ENCODE data around the gene TFPI. TPM values are rescaled to one million over a fixed set of nuclear protein-coding genes. Genes with fewer than 3 reads are reported as not detected.

The TFPI gene
- total and polyA plus RNA-seq, 2 donors (not counting 1 experiment from before 2014, with no cell fraction given): not detected

GRCh38 chr2:187577310-187577709, 23.1 kb upstream of the TFPI start:
- peaks cover 4% of the 10 kb centered on the region for H3K9me3 Mint-ChIP-seq (ENCODE audit: insufficient read depth)
- no peak overlapping the region for H3K4me3 Mint-ChIP-seq
- ChIA-PET POLR2A (no interaction called here), CTCF (interaction anchor here (0.7 to 1.3 kb wide), 2 partner anchors 78 to 1909 kb away, joined by 3 to 4 read pairs; no protein-coding TSS in a partner anchor)
- no peaks in the 10 kb centered on the region for H3K27me3 ChIP-seq (replicated peaks in 1 of 4; ENCODE audit: control extremely low read depth in 1 of 4, control insufficient read depth in 3 of 4, insufficient read depth in 4 of 4, low read length in 3 of 4)
- peaks cover 3% of the 10 kb centered on the region for H3K4me1 Mint-ChIP-seq
- H3K27me3 Mint-ChIP-seq: no peaks in the 10 kb centered on the region
- H3K4me2 ChIP-seq (replicated peaks; ENCODE audit: low read depth, low read length, poor library complexity, severe bottlenecking): no peak overlapping the region
- no peak for DNase-seq
- H3K79me2 ChIP-seq (ENCODE audit: control insufficient read depth, insufficient read depth, low read length): no peaks in the 10 kb centered on the region
- H3K36me3 ChIP-seq (replicated peaks in 1 of 2; ENCODE audit: control extremely low read depth in 1 of 2, control insufficient read depth in 1 of 2, extremely low read depth in 1 of 2, insufficient read depth in 2 of 2, low read length in 1 of 2): no peaks in the 10 kb centered on the region
- intact Hi-C loops (cut with micrococcal nuclease): no loop called here
- H3K4me1 ChIP-seq (ENCODE audit: control insufficient read depth in 2 of 2, insufficient read depth in 2 of 2, low read length in 2 of 2): no peaks in the 10 kb centered on the region
- H3K9ac ChIP-seq (ENCODE audit: low read length): no peak overlapping the region
- no peak for ATAC-seq (ENCODE audit: low read depth)
- peaks cover 0 to 2% (median 0%) of the 10 kb centered on the region in 3 donors for H3K9me3 ChIP-seq (ENCODE audit: control extremely low read depth in 1 of 3, control insufficient read depth in 2 of 3, insufficient read depth in 1 of 3, low read length in 2 of 3)
- H3K27ac ChIP-seq (ENCODE audit: low read length in 2 of 2): no peak overlapping the region
- no peak overlapping the region for H3K4me3 ChIP-seq (ENCODE audit: control extremely low read depth in 1 of 5, extremely low read depth in 1 of 5, insufficient read depth in 1 of 5, low read depth in 2 of 5, low read length in 4 of 5)
- TF ChIP-seq EZH2 (IDR thresholded peaks at IDR 0.05; ENCODE audit: borderline replicate concordance, insufficient read depth, low read depth, low read length, poor library complexity, severe bottlenecking): no peak
- no peak for TF ChIP-seq CTCF (IDR thresholded peaks at IDR 0.05)
- H4K20me1 ChIP-seq (ENCODE audit: control insufficient read depth, insufficient read depth, low read length, poor library complexity, severe bottlenecking): no peaks in the 10 kb centered on the region
- H2AFZ ChIP-seq (ENCODE audit: insufficient read depth, low read depth, low read length, poor library complexity, severe bottlenecking): no peak overlapping the region
- H3K27ac Mint-ChIP-seq: no peak overlapping the region
- 90% methylated on average over 1 of the region's 2 CpGs for WGBS (ENCODE audit: insufficient coverage)

- CTCF ChIA-PET: interaction anchor here (1.3 kb wide), 1 partner anchor 78 kb away, joined by 4 read pairs; no protein-coding TSS in a partner anchor
- H3K4me1 ChIP-seq (ENCODE audit: control insufficient read depth in 2 of 2, insufficient read depth in 2 of 2, low read length in 2 of 2): no peaks in the 10 kb centered on the region
- no peaks in the 10 kb centered on the region for H4K20me1 ChIP-seq (ENCODE audit: control insufficient read depth, insufficient read depth, low read length, poor library complexity, severe bottlenecking)
- no peak overlapping the region for H3K9ac ChIP-seq (ENCODE audit: low read length)
- Mint-ChIP-seq H3K4me3 (no peak overlapping the region), H3K27ac (no peak overlapping the region), H3K9me3 (ENCODE audit: insufficient read depth) (peaks cover 5% of the 10 kb centered on the region), H3K27me3 (no peaks in the 10 kb centered on the region), H3K4me1 (peaks cover 3% of the 10 kb centered on the region)
- ATAC-seq (ENCODE audit: low read depth) (no peak), DNase-seq (no peak)
- H3K4me2 ChIP-seq (replicated peaks; ENCODE audit: low read depth, low read length, poor library complexity, severe bottlenecking): no peak overlapping the region
- no peaks in the 10 kb centered on the region for H3K36me3 ChIP-seq (replicated peaks in 1 of 2; ENCODE audit: control extremely low read depth in 1 of 2, control insufficient read depth in 1 of 2, extremely low read depth in 1 of 2, insufficient read depth in 2 of 2, low read length in 1 of 2)
- no peak overlapping the region for H3K27ac ChIP-seq (ENCODE audit: low read length in 2 of 2)
- TF ChIP-seq CTCF (IDR thresholded peaks at IDR 0.05): no peak
- no peak for TF ChIP-seq EZH2 (IDR thresholded peaks at IDR 0.05; ENCODE audit: borderline replicate concordance, insufficient read depth, low read depth, low read length, poor library complexity, severe bottlenecking)
- POLR2A ChIA-PET: no interaction called here
- H3K27me3 ChIP-seq (replicated peaks in 1 of 4; ENCODE audit: control extremely low read depth in 1 of 4, control insufficient read depth in 3 of 4, insufficient read depth in 4 of 4, low read length in 3 of 4): no peaks in the 10 kb centered on the region
- H3K79me2 ChIP-seq (ENCODE audit: control insufficient read depth, insufficient read depth, low read length): no peaks in the 10 kb centered on the region
- H3K9me3 ChIP-seq (ENCODE audit: control extremely low read depth in 1 of 3, control insufficient read depth in 2 of 3, insufficient read depth in 1 of 3, low read length in 2 of 3): peaks cover 0 to 2% (median 0%) of the 10 kb centered on the region in 3 donors
- no peak overlapping the region for H3K4me3 ChIP-seq (ENCODE audit: control extremely low read depth in 1 of 5, extremely low read depth in 1 of 5, insufficient read depth in 1 of 5, low read depth in 2 of 5, low read length in 4 of 5)
- intact Hi-C loops (cut with micrococcal nuclease): no loop called here
- no peak overlapping the region for H2AFZ ChIP-seq (ENCODE audit: insufficient read depth, low read depth, low read length, poor library complexity, severe bottlenecking)
Measured at GRCh38 chr2:187576906-187577305, 22.7 kb upstream of the TFPI start.
